Activated naive CD8-positive, alpha-beta T cell treated with anti-CD3 and anti-CD28 coated beads, Interleukin-2, amount 10 ng/mL, durations not matched to agents 7 days and 5 days (primary cell): ENCODE data around the gene ANKLE1. TPM values are rescaled to one million over a fixed set of nuclear protein-coding genes. Genes with fewer than 3 reads are reported as not detected.

Experiments used
- ATAC-seq: fragments of 150-1000 bp; cut with Tn5 transposase; one replicate; pipeline ENCODE4 v1.10.0; 2021; ENCODE audit warnings: low read depth, moderate library complexity
- POLR2A ChIA-PET: fragments of 350-600 bp; sonication (Branson Sonifier 250); formaldehyde crosslinking; loops from one replicate; lab custom pipeline; 2021; ENCODE audit warnings: antibody characterized with exemption; lab: Charles Lee
- DNase-seq: peaks from one replicate; pipeline ENCODE4 v3.0.0; 2021
- H3K27ac Mint-ChIP-seq: one replicate; pipeline ENCODE4 v1.8.0; 2022; ENCODE audit warnings: mild to moderate bottlenecking, mixed read lengths
- H3K27me3 Mint-ChIP-seq: one replicate; pipeline ENCODE4 v1.8.0; 2022; ENCODE audit warnings: mild to moderate bottlenecking, moderate library complexity, mixed read lengths
- H3K36me3 Mint-ChIP-seq: one replicate; pipeline ENCODE4 v1.8.0; 2021; ENCODE audit warnings: mild to moderate bottlenecking, mixed read lengths
- H3K4me1 Mint-ChIP-seq: one replicate; pipeline ENCODE4 v1.8.0; 2021; ENCODE audit warnings: mixed read lengths
- H3K4me3 Mint-ChIP-seq: one replicate; pipeline ENCODE4 v1.8.0; 2022; ENCODE audit warnings: mild to moderate bottlenecking, moderate library complexity, mixed read lengths
- H3K9me3 Mint-ChIP-seq: one replicate; pipeline ENCODE4 v1.8.0; 2021; ENCODE audit warnings: mixed read lengths
- total RNA-seq, 2 experiments: library from RNA; stranded (reverse); gene quantifications; one replicate each; pipeline ENCODE4 v1.2.3, GENCODE V29; 2021

Gene ANKLE1
- total RNA-seq, 2 experiments from 2014 or later = 5.7 to 5.8 TPM

DNA sequence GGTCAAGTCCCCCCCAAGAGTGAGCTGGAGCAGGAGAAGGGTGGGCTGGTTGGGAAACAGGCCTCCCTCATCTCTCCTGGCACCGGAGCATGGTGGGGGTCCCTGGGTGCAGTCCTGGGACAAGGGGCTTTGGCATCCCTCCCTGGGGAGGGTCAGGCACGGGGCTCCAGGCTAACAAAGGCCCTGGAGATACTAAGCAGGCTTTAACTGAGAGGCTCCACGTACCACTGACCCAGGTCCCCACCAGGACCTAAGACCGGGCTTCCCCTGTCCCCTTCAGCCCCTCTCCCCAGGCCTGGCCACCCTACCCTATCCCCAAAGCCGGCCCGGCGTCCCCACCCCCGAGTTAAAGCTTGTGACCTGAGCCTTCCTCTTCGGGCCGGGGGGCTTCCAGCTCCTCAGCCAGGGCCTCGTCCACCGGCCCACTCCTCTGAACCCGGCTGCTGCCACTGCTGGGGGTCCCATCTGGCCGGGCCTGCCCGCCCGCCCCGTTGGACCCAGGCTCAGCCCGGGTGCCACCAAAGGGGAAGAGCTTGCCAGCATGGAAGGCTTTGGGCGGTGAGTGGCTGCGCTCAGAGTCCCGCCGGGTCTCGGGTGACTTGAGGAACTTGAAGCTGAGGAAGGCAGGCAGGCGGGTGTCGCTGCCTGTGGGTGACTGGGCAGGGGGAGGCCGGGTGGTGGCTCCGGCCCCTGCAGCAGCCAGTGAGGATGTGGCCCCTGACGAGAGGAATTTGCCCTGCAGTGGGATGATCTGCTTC is 42.8 kb downstream of the ANKLE1 start:
- Mint-ChIP-seq H3K36me3 (peaks cover 5% of the 10 kb centered on the region), H3K27me3 (no peaks in the 10 kb centered on the region), H3K27ac (no peak overlapping the region), H3K4me3 (no peak overlapping the region), H3K9me3 (no peaks in the 10 kb centered on the region), H3K4me1 (peaks cover 6% of the 10 kb centered on the region)
- ATAC-seq (no peak), DNase-seq (no peak)
- POLR2A ChIA-PET = interaction anchor here (0.5 to 2.3 kb wide), 3 partner anchors 9 to 418 kb away, joined by 5 to 10 read pairs (median 5); partner anchors contain the start of gene DDA1

DNA sequence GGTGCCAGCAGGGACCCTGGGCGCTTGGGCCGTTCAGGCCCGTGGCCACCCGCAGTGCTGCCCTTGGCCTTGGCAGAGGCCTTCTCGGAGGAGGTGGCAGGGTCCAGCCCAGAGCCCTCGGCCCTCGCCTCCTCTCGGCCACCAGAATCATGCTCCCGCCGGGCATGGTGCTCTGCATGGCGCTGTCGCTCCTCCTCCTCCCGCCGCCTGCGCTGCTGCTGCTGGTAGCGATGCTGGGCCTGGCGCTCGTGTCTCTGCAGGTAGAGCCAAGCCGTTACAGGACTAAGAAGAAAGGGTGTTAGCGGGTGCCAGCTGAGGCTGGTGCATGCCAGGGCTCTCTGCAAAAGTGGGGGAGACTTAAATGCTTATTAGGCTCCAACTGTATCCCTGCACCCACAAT is 43.4 kb downstream of the ANKLE1 start:
- H3K4me1 Mint-ChIP-seq = peaks cover 6% of the 10 kb centered on the region
- no peak overlapping the region for H3K27ac Mint-ChIP-seq
- peaks cover 3% of the 10 kb centered on the region for H3K36me3 Mint-ChIP-seq
- no peak overlapping the region for H3K4me3 Mint-ChIP-seq
- ATAC-seq (no peak), DNase-seq (no peak)
- H3K27me3 Mint-ChIP-seq = no peaks in the 10 kb centered on the region
- POLR2A ChIA-PET = interaction anchor here (1.4 to 2.3 kb wide), 2 partner anchors 8 to 16 kb away, joined by 5 to 10 read pairs; partner anchors contain the start of gene DDA1
- no peaks in the 10 kb centered on the region for H3K9me3 Mint-ChIP-seq

DNA sequence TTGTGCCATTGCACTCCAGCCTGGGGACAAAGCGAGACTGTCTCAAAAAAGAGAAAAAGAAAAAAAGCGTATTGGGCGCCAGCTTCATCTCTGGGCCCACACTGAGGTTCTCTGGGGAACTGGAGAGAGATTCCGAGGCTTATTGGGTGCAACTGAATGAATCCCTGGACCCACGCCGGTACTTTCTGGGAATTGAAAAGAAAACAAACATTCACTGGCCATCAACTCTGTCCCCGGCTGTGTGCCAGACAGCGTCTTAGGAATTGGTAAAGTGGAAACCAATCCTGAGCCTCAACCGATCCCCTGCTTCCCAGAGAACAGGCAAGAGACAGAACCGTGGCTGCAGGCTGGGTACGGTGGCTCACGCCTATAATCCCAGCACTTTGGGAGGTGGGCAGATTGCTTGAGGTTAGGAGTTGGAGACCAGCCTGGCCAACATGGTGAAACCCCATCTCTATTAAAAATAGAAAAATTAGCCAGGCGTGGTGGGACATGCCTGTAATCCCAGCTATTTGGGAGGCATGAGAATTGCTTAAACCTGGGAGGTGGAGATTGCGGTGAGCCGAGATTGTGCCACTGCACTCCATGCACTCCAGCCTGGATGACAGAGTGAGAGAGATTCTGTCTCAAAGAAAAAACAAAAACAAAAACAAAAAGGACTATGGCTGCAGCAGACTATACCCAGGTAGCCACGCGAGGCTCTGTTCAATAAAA is 44.3 kb downstream of the ANKLE1 start:
- no peaks in the 10 kb centered on the region for H3K9me3 Mint-ChIP-seq
- H3K36me3 Mint-ChIP-seq = peaks cover 2% of the 10 kb centered on the region
- DNase-seq (no peak), ATAC-seq (no peak)
- H3K4me3 Mint-ChIP-seq = no peak overlapping the region
- peaks cover 6% of the 10 kb centered on the region for H3K4me1 Mint-ChIP-seq
- POLR2A ChIA-PET = interaction anchor here (0.9 kb wide), 1 partner anchor 11 kb away, joined by 5 read pairs; no protein-coding TSS in a partner anchor
- no peak overlapping the region for H3K27ac Mint-ChIP-seq
- peaks cover 5% of the 10 kb centered on the region for H3K27me3 Mint-ChIP-seq

DNA sequence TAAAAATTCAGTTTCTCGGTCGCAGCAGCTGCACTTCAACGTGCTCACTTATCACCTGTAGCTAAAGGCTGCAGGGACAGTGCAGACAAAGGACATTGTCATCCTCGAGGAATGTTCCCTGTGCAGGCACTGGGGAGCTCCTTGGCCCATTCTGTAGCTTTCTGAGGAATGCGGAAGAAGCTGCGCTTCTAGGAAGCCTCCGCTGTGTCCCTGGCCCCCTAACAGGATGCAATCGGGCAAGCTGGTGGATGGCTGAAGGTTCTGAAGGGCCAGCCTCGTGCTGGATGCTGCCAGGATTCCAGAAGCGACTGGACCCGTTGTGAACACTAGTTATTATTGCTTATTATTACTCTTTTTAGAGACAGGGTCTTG is 44.9 kb downstream of the ANKLE1 start:
- no peak for DNase-seq
- peaks cover 6% of the 10 kb centered on the region for H3K4me1 Mint-ChIP-seq
- ATAC-seq = no peak
- POLR2A ChIA-PET = interaction anchor here (0.9 to 3.9 kb wide), 2 partner anchors 10 to 17 kb away, joined by 5 to 26 read pairs; partner anchors contain the start of gene DDA1
- H3K27ac Mint-ChIP-seq = no peak overlapping the region
- H3K4me3 Mint-ChIP-seq = no peak overlapping the region
- peaks cover 2% of the 10 kb centered on the region for H3K36me3 Mint-ChIP-seq
- H3K9me3 Mint-ChIP-seq = no peaks in the 10 kb centered on the region
- H3K27me3 Mint-ChIP-seq = peaks cover 5% of the 10 kb centered on the region

DNA sequence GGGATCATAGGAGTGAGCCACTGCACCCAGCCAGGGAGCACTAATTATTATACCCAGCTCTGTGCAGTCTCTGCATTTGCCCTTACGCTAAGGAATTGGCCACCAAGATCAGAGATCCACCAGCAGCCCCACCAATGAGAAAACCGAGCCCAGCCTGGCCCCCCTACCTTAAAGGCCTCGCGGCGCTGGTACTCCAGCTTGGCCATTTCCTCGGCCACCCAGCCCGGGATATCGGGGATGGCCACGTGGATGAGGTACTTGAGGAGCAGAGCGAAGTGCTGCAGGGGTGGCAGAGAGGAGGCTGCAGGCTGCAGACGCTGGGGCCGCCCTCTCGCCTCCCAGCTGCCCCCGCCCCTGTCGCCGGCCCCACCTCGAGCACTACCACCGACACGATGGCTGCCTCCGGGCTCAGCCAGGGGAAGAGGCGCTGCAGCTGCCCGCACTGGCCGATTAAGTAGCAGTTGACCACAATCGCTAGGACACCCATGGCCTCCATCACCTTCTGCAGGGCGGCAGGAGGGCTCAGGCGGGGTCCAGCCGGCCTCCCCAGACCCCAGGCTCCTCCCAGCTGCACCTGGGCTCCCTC is 45.5 kb downstream of the ANKLE1 start:
- Mint-ChIP-seq H3K4me1 (peaks cover 6% of the 10 kb centered on the region), H3K36me3 (peaks cover 2% of the 10 kb centered on the region), H3K27ac (no peak overlapping the region), H3K9me3 (no peaks in the 10 kb centered on the region), H3K27me3 (peaks cover 5% of the 10 kb centered on the region), H3K4me3 (no peak overlapping the region)
- POLR2A ChIA-PET = interaction anchor here (0.9 to 3.9 kb wide), 2 partner anchors 9 to 18 kb away, joined by 5 to 26 read pairs; partner anchors contain the start of gene DDA1
- no peak for ATAC-seq
- DNase-seq = no peak

DNA sequence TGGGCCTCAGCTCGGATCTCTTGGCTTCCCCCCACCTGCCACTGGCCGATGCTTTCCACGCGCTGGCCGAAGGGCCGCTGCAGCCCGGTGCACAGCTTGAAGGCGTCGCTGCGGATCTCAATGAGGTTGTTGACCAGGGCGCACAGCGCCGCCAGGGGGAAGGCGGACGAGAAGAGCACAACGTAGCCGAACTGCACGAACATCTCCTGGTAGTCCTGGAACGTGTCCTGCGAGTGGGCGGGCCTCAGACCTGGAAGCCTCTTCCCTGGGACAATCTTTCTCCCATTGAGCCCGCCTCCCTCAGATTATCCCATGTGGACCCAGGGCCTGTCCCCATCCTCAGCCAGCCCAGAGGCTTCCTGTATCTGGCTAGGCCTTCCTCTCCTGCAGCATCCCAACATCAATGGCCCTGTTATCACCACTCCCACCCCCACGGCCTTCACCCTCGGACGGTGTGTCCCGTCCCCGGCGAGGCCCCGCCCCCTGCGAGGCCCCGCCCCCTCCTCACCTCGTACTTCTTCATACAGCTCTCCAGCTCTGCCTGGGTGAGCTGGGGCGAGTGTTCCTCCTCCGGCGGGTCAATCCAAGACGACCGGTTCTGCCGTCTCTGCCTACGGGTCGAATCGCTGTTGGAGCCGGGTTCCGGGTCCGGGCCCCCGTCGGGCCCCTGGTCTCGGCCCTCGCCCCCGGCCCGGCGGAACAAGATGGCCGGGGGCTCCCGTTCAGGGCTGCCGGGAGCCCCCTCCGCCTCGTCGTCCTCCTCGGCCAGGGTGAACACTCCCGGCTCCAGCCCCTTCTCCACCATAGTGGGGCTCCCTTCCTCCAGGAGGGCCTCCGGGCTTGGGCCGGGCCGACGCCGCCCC is 46.2 kb downstream of the ANKLE1 start:
- POLR2A ChIA-PET = interaction anchor here (1.0 to 3.9 kb wide), 2 partner anchors 10 to 19 kb away, joined by 3 to 26 read pairs; partner anchors contain the start of genes DDA1 and GTPBP3
- Mint-ChIP-seq H3K4me1 (peaks cover 5% of the 10 kb centered on the region), H3K9me3 (no peaks in the 10 kb centered on the region), H3K36me3 (peaks cover 5% of the 10 kb centered on the region), H3K27ac (no peak overlapping the region), H3K27me3 (peaks cover 5% of the 10 kb centered on the region), H3K4me3 (peak overlapping the region; percentile 60)
- DNase-seq (peak; percentile 65), ATAC-seq (peak; percentile 39)

DNA sequence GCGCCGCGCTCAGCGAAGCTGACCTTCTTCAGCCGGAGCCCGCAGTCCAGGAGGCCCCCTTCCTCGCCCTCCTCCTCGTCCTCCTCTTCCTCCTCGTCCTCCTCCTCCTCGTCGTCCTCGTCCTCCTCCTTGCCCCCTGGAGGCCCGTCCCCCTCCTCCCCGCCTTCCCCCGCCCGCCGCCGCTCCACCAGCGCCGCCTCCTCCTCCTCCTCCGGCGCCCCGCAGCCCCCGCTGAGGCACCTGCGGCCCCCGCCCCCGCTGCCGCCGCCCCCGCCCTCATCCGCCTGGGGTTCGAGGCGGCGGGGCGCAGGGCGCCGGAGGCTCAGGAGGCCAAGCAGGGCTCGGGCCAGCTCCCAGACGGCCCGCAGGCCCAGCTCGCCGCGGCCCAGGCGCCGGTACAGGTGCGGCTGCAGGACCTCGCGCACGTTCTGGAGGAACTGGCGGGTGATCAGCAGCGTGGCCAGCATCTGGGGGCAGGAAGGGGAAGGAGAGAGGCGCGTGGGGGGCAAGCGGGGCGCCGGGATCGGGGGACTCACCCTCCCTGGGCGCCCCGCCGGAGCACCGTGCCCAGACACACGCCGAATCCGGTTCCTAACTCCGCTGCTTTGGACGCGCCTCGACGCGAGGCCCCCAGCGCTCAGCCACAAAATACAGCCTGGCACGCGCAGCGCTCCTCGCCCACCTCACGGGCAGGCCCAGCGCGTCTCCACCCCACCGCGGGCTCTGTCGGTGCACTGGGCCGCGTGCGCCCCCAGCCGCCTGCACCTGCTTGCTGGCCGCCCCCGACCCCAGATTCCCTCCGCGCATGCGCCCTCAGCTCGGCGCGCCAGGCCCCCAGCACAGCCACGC is 47.0 kb downstream of the ANKLE1 start:
- H3K4me3 Mint-ChIP-seq = peak overlapping the region; percentile 60
- H3K36me3 Mint-ChIP-seq = peaks cover 5% of the 10 kb centered on the region
- H3K27ac Mint-ChIP-seq = no peak overlapping the region
- ATAC-seq (peak; percentile 29), DNase-seq (peak; percentile 59)
- H3K27me3 Mint-ChIP-seq = peaks cover 5% of the 10 kb centered on the region
- H3K4me1 Mint-ChIP-seq = peaks cover 4% of the 10 kb centered on the region
- POLR2A ChIA-PET = interaction anchor here (1.0 to 3.9 kb wide), 2 partner anchors 9 to 19 kb away, joined by 3 to 26 read pairs; partner anchors contain the start of genes DDA1 and GTPBP3
- H3K9me3 Mint-ChIP-seq = no peaks in the 10 kb centered on the region

DNA sequence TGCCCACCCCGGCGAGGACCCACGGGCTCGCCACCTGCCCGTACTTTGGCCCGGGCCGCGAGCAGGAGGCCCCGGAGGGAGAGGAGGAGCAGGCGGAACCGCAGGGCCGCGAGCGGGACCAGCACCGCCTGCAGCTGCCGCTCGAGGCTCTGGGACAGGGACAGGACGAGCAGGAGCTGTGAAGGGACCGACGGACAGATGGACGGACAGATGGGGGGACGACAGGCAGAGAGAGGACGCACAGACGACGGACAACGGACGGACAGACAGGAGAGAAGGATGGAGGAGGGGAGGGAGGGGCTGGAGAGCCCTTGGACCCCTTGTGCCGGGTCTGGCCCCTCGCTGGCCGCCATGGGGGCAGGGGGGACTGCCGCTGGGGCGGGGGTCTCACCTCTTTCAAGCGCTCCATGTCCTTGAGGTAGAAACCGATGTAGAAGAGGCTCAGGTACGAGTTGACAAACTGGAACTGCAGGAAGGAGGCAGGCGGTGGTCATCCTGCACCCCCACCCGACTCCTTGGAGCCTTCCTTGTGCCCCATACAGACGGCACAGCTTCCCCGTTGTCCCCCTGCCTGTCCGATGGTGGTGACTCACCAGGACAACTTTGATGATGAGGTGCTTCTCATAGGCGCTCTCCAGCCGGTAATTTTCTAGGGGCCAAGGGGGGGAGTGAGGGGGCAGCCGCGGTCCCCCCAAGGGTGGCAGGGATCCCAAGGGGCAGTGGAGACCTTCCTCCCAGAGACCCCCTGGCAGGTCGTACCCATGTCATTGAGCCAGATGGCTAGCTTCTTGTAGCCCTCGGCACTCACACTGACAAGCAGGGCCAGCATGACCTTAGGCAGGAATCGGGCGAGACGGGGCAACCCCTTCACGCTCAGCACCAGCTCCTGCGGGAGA is 47.9 kb downstream of the ANKLE1 start:
- Mint-ChIP-seq H3K4me1 (peaks cover 7% of the 10 kb centered on the region), H3K27ac (no peak overlapping the region), H3K27me3 (peaks cover 5% of the 10 kb centered on the region), H3K36me3 (peaks cover 7% of the 10 kb centered on the region), H3K9me3 (no peaks in the 10 kb centered on the region), H3K4me3 (no peak overlapping the region)
- POLR2A ChIA-PET = interaction anchor here (3.9 kb wide), 1 partner anchor 20 kb away, joined by 26 read pairs; the partner anchor contains the start of gene DDA1
- no peak for ATAC-seq
- no peak for DNase-seq

DNA sequence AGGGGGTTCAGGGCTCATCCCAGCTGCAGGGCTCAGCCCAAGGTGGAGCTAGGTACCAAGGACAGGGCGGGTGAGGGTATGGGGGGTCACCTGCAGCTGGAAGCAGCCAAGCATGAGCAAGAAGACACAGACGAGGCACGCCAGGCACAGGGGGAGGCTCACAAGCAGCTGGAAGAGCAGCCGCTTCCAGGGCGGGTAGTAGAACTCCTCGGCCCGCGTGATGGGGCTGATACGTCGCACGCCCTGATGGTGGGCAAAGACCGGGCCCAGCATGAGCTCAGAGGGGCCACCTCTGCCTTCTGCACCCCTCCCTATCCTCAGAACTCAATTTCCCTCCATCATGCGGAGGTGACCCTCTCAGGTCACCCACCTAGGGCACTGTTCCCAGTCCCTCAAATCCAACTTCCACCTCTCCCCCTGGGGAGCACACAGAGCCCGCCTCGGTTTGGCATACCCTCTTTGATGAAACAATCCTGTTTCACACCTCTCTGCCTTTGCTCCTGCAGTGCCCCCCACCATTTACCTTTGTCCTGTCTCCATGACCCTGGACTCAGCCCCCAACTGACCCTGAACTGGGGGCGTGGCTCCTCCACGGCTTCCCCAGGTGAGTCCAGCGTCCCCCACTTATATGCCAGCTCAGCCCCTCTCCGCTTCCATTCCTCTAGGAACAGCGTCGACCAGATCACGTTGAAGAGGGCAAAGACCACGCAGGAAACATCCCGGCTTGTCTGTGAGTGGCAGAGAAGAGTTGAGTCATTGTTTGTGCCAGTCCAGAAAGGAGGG is 48.8 kb downstream of the ANKLE1 start:
- no peak overlapping the region for H3K27ac Mint-ChIP-seq
- H3K9me3 Mint-ChIP-seq = no peaks in the 10 kb centered on the region
- peaks cover 7% of the 10 kb centered on the region for H3K36me3 Mint-ChIP-seq
- POLR2A ChIA-PET = interaction anchor here (0.7 to 3.9 kb wide), 2 partner anchors 21 kb away, joined by 3 to 26 read pairs; partner anchors contain the start of gene DDA1
- no peak overlapping the region for H3K4me3 Mint-ChIP-seq
- ATAC-seq (no peak), DNase-seq (no peak)
- H3K27me3 Mint-ChIP-seq = peaks cover 5% of the 10 kb centered on the region
- H3K4me1 Mint-ChIP-seq = peaks cover 13% of the 10 kb centered on the region

DNA sequence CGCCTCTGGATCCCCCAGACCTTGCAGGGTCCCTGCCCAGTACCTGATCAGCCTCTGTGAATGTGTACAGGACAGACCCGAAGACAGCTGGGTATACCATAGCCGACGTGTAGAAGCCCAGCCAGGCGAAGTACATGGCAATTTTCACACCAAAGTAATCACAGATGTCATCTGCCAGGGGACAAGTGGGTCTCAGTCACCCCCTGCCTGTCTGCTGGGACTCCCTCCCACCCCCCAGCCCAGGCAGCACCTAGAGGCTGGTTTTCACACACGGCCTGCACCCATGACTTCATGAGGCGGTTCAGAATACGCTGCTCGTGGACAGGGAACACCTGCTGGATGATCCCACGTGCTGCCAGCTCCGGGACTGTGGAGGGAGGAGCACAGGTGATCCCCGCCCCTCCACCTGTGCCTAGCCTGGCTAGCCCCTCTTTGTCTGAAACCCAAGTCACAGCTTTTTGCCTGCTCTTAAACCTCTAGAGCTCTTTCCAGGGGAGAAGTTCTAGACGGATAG is 49.4 kb downstream of the ANKLE1 start:
- H3K4me3 Mint-ChIP-seq = no peak overlapping the region
- POLR2A ChIA-PET = interaction anchor here (0.7 kb wide), 1 partner anchor 22 kb away, joined by 3 read pairs; no protein-coding TSS in a partner anchor
- H3K27ac Mint-ChIP-seq = no peak overlapping the region
- peaks cover 5% of the 10 kb centered on the region for H3K27me3 Mint-ChIP-seq
- DNase-seq = no peak
- H3K36me3 Mint-ChIP-seq = peaks cover 7% of the 10 kb centered on the region
- peaks cover 13% of the 10 kb centered on the region for H3K4me1 Mint-ChIP-seq
- ATAC-seq = no peak
- no peaks in the 10 kb centered on the region for H3K9me3 Mint-ChIP-seq
